SU-DHL-6 (cell line): ENCODE data around the gene RBKS.

Experiments
- H2AFZ ChIP-seq: fragments of 200-600 bp; sonication (generic); 2 replicates; pipeline ENCODE4 v1.6.1; 2014; ENCODE audit warnings: low read depth, mild to moderate bottlenecking, moderate library complexity, mixed read lengths, antibody characterized with exemption, low read length; ENCODE audit not compliant: severe bottlenecking
- H3F3A ChIP-seq: fragments of 200-600 bp; shearing (Covaris generic); 2 replicates; pipeline ENCODE4 v1.6.0; 2016; ENCODE audit warnings: antibody characterized with exemption, mild to moderate bottlenecking; ENCODE audit not compliant: insufficient read depth
- H3K27ac ChIP-seq: fragments of 200-600 bp; sonication (generic); 2 replicates; pipeline ENCODE4 v1.5.1; 2016; ENCODE audit warnings: low read depth, mild to moderate bottlenecking, low read length, moderate library complexity, mixed read lengths
- H3K27me3 ChIP-seq: fragments of 200-600 bp; sonication (generic), shearing (Covaris generic); 2 replicates; pipeline ENCODE4 v1.6.0; 2014; ENCODE audit warnings: mild to moderate bottlenecking, low read length
- H3K36me3 ChIP-seq: fragments of 200-600 bp; sonication (generic); 2 replicates; pipeline ENCODE4 v1.6.1; 2014; ENCODE audit warnings: mild to moderate bottlenecking, low read length, mixed read lengths
- H3K4me2 ChIP-seq: fragments of 300-600, 200-600 bp; shearing (Covaris generic), sonication (generic); 2 replicates; pipeline ENCODE4 v1.6.0; 2014; ENCODE audit warnings: low read length, low read depth, mild to moderate bottlenecking; ENCODE audit not compliant: poor library complexity, severe bottlenecking
- H3K4me3 ChIP-seq: fragments of 200-600 bp; sonication (generic); 2 replicates; pipeline ENCODE4 v1.5.1; 2014; ENCODE audit warnings: antibody characterized with exemption, low read length, mild to moderate bottlenecking, mixed read lengths; ENCODE audit not compliant: insufficient read depth, poor library complexity, severe bottlenecking
- H3K79me2 ChIP-seq: fragments of 200-600 bp; sonication (generic); 2 replicates; pipeline ENCODE4 v1.6.1; 2014; ENCODE audit warnings: mild to moderate bottlenecking, low read length, moderate library complexity; ENCODE audit not compliant: insufficient read depth
- H3K9ac ChIP-seq: fragments of 200-600 bp; sonication (generic); 2 replicates; pipeline ENCODE4 v1.7.0; 2014; ENCODE audit warnings: mild to moderate bottlenecking, low read length
- H3K9me2 ChIP-seq: fragments of 200-600 bp; sonication (generic); replicated peaks from 2 replicates; pipeline ENCODE4 v1.6.1; 2014; ENCODE audit warnings: low read length; ENCODE audit not compliant: insufficient read depth
- H3K9me3 ChIP-seq: fragments of 200-600 bp; sonication (generic); 2 replicates; pipeline ENCODE4 v1.6.1; 2014; ENCODE audit warnings: low read length, mixed read lengths; ENCODE audit not compliant: insufficient read depth
- H4K20me1 ChIP-seq: fragments of 200-600 bp; sonication (generic); 2 replicates; pipeline ENCODE4 v1.6.1; 2014; ENCODE audit warnings: low read depth, mild to moderate bottlenecking, antibody characterized with exemption, low read length, moderate library complexity, mixed read lengths
- CTCF ChIP-seq: fragments of 200-600 bp; sonication (generic); IDR thresholded peaks from one replicate; pipeline ENCODE4 v1.5.1; 2017; ENCODE audit warnings: antibody characterized with exemption, mild to moderate bottlenecking, low read length, moderate library complexity; ENCODE audit not compliant: insufficient read depth, poor library complexity, severe bottlenecking
- EZH2phosphoT487 ChIP-seq: fragments of 200-600 bp; sonication (generic), shearing (Covaris generic); conservative IDR thresholded peaks from 2 replicates; pipeline ENCODE4 v1.6.1; 2018; ENCODE audit warnings: mild to moderate bottlenecking, antibody characterized with exemption, low read length, moderate library complexity, mixed read lengths

Gene RBKS

GRCh38 chr2:27912512-27912911 lies 22.3 kb upstream of the RBKS start:
- no peak overlapping the region for H3K27ac ChIP-seq
- H3F3A ChIP-seq = no peaks in the 10 kb centered on the region
- H3K9me3 ChIP-seq = no peaks in the 10 kb centered on the region
- no peak overlapping the region for H3K4me2 ChIP-seq
- no peaks in the 10 kb centered on the region for H3K27me3 ChIP-seq
- H3K36me3 ChIP-seq = no peaks in the 10 kb centered on the region
- H3K9me2 ChIP-seq = no peaks in the 10 kb centered on the region
- peaks cover 10% of the 10 kb centered on the region; the same call in 1 of the 2 replicates for H3K79me2 ChIP-seq
- no peak overlapping the region for H3K9ac ChIP-seq
- TF ChIP-seq EZH2phosphoT487 (no peak), CTCF (no peak)
- H2AFZ ChIP-seq = no peak overlapping the region
- H4K20me1 ChIP-seq = no peaks in the 10 kb centered on the region
- H3K4me3 ChIP-seq = no peak overlapping the region

- H2AFZ ChIP-seq = no peak overlapping the region
- no peaks in the 10 kb centered on the region for H3K27me3 ChIP-seq
- no peak overlapping the region for H3K4me2 ChIP-seq
- no peaks in the 10 kb centered on the region for H3K9me2 ChIP-seq
- peaks cover 16% of the 10 kb centered on the region; the same call in 1 of the 2 replicates for H3K79me2 ChIP-seq
- no peaks in the 10 kb centered on the region for H3F3A ChIP-seq
- no peaks in the 10 kb centered on the region for H3K36me3 ChIP-seq
- H3K9ac ChIP-seq = no peak overlapping the region
- no peaks in the 10 kb centered on the region for H3K9me3 ChIP-seq
- TF ChIP-seq EZH2phosphoT487 (no peak), CTCF (no peak)
- no peak overlapping the region for H3K4me3 ChIP-seq
- H4K20me1 ChIP-seq = no peaks in the 10 kb centered on the region
- H3K27ac ChIP-seq = no peak overlapping the region
These were observed 21.4 kb upstream of the RBKS start for GRCh38 chr2:27911458-27912210.

GRCh38 chr2:27909901-27910300 lies 19.7 kb upstream of the RBKS start:
- H3F3A ChIP-seq = no peaks in the 10 kb centered on the region
- H3K36me3 ChIP-seq = no peaks in the 10 kb centered on the region
- H3K4me2 ChIP-seq = no peak overlapping the region
- H3K4me3 ChIP-seq = no peak overlapping the region
- no peaks in the 10 kb centered on the region for H4K20me1 ChIP-seq
- no peak overlapping the region for H3K9ac ChIP-seq
- H3K27ac ChIP-seq = no peak overlapping the region
- no peaks in the 10 kb centered on the region for H3K27me3 ChIP-seq
- no peaks in the 10 kb centered on the region for H3K9me2 ChIP-seq
- TF ChIP-seq EZH2phosphoT487 = no peak
- TF ChIP-seq CTCF = no peak
- H2AFZ ChIP-seq = no peak overlapping the region
- peaks cover 13% of the 10 kb centered on the region; the same call in 1 of the 2 replicates for H3K79me2 ChIP-seq
- no peaks in the 10 kb centered on the region for H3K9me3 ChIP-seq
